Activated naive CD4-positive, alpha-beta T cell treated with anti-CD3 and anti-CD28 coated beads, Interleukin-2, amount 50 U/mL, for 16 hours (primary cell): ENCODE results near the gene ZDHHC6.
"Not testable (repeated sequence)": the region's sequence is repeated elsewhere in the genome, so short reads cannot be mapped to it uniquely, and the experiment has no call there.

Source experiments
- DNase-seq: peaks from one replicate; pipeline ENCODE4 v3.0.0-alpha.2; 2020

Gene ZDHHC6, protein sequence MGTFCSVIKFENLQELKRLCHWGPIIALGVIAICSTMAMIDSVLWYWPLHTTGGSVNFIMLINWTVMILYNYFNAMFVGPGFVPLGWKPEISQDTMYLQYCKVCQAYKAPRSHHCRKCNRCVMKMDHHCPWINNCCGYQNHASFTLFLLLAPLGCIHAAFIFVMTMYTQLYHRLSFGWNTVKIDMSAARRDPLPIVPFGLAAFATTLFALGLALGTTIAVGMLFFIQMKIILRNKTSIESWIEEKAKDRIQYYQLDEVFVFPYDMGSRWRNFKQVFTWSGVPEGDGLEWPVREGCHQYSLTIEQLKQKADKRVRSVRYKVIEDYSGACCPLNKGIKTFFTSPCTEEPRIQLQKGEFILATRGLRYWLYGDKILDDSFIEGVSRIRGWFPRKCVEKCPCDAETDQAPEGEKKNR

GRCh38 chr10:112446855-112447619 lies at the start of gene ZDHHC6, which contains the start of gene VTI1A:
Gene ZDHHC6, minus strand, starts transcription at chr10:112446914. Its CDS starts 1,478 bp downstream, at chr10:112445436.
Gene VTI1A, plus strand, starts transcription at chr10:112447215. Its CDS starts 159 bp downstream, at chr10:112447374.
- peak; percentile 84 for DNase-seq

DNA sequence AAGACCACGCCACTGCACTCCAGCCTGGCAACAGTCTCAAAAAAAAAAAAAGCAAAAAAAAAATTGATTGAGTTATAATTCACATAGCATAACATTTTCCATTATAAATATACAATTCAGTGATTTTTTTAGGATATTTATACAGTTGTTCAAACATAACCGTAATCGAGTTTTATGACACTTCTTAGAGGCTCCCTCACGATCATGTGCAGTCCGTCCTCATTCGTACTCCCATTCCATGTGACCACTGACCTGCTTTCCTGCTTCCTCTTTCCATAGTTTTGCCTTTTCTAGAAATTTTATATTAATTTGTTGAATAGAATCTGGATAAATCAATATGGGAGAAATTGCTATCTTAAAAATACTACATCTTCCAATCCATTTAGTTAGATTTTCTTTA lies 46.0 kb upstream of the ZDHHC6 start:
- no peak for DNase-seq

DNA sequence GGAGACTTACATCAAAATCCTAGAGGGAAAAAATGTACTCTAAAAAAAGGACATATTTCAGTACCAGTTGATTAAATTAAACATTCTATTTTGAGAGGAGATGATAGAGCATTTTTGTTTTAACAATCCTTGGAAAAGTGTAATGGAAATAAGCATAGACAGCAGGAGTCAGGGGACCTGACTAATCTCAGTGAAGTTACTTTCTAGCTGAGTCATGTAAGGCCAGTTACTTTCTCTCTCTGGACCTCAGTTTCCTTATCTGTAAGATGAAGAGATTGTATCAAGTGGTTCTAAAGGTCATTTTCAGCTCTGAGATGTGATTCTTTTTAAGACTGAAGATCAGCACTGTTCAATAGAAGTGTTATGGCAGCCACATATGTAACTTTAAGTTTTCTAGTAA lies 44.4 kb upstream of the ZDHHC6 start:
- no peak for DNase-seq

- DNase-seq, result no peak
Observed at GRCh38 chr10:112490545-112490944, 43.8 kb upstream of the ZDHHC6 start.

DNA sequence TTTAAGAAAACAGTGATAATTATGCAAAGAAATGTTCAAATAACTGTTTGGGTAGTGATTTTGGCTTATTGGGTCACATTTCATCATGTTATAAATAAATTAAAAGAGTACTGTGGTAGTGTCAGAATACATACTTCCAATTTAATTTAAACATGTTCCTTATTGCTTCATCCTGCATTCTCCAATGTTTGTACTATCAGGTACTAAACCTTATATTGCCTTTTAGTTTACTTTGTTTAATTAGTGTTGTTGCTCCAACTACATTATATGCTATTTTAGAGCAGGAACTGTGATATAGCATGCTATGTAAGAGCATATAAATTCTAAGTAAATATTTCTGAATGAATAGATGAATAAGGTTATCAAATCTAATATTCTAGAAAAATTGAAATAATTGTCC lies 41.2 kb upstream of the ZDHHC6 start:
- DNase-seq, result no peak

- DNase-seq, result no peak
Observed at GRCh38 chr10:112484399-112484798, 37.7 kb upstream of the ZDHHC6 start.

GRCh38 chr10:112481602-112482001 lies 34.9 kb upstream of the ZDHHC6 start:
- DNase-seq, result no peak

- no peak for DNase-seq
Observed at GRCh38 chr10:112475575-112476218, 29.0 kb upstream of the ZDHHC6 start.

- no peak for DNase-seq
Observed at GRCh38 chr10:112471878-112472487, 25.3 kb upstream of the ZDHHC6 start.

GRCh38 chr10:112467541-112468075 lies 20.9 kb upstream of the ZDHHC6 start:
- DNase-seq, result no peak

DNA sequence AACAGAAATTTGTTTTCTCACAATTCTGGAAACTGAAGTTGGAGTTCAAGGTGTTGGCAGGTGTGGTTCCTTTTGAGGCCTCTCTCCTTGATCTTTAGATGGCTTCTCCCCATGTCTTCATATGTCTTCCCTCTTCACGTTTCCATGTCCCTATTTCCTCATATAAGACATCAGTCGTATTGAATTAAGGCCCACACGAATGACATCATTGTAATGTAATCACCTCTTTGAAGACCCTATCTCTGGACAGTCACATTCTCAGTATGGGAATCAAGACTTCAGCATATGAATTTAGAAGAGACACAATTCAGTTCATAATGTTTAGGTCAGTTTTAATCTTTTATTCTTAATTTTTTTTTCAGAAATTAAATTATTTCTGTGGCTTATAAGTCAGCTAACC lies 20.1 kb upstream of the ZDHHC6 start:
- DNase-seq, result no peak

DNA sequence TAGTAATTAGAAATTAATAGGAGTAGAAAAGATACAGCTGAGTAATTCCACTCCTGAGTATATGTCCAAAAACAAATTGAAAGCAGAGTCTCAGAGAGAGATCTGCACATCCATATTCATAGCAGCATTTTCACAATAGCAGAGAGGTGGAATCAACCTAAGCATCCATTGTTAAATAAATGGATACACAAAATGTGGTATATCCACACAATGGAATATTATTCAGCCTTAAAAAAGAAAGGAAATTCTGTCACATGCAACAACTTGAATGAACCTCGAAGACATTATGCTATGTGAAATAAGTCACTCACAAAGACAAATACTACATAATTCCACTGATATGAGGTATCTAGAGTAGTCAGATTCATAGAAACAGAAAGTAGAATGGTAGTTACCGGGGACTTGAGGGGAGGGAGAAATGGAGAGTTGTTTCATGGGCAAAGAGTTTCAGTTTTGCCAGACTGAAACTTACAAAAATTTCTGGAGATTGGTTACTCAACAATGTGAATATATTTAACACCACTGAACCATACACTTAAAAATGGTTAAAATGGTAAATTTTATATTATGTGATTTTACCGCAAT lies 18.7 kb upstream of the ZDHHC6 start:
- DNase-seq, result no peak

- DNase-seq, result not testable (repeated sequence)
Observed at GRCh38 chr10:112464074-112464473, 17.4 kb upstream of the ZDHHC6 start.

GRCh38 chr10:112461029-112461887 lies 14.5 kb upstream of the ZDHHC6 start:
- peak; percentile 54 for DNase-seq

GRCh38 chr10:112460366-112460765 lies 13.7 kb upstream of the ZDHHC6 start:
- DNase-seq, result no peak

- DNase-seq, result no peak
Observed at GRCh38 chr10:112456533-112456932, 9.8 kb upstream of the ZDHHC6 start.

DNA sequence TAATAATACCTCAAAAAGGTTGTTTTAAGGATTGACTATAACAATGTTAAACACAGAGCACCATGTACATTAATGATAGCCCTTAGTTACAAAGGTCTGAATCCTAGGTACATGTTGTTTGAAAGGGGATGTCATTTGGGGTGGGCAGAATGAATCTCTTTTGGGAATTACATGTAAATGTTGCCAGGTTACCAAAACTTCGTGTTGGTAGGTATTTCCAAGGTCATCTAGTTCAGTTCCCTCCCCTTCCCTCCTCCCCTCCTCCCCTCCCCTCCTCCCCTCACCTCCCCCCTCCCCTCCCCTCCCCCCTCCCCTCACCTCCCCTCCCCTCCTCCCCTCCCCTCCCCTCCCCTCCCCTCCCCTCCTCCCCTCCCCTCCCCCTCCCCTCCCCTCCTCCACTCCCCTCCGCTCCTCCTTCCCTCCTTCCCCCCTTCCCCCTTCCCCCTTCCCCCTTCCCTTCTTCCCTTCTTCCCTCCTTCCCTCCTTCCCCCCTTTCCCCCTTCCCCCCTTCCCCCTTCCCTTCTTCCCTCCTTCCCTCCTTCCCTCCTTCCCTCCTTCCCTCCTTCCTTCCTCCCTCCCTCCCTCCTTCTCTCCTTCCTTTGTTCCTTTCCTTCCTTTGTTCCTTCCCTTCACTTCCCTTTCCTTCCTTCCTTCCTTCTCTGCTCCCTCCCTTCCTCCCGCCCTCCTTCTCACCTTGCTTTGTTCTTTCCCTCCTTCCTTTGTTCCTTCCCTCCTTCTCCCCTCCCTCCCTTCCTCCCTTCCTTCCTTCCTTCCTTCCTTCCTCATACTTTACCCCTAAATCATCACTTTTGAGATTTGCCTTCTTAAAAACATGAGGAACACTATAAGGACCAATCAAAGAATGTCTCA lies 8.4 kb upstream of the ZDHHC6 start:
- no peak for DNase-seq

DNA sequence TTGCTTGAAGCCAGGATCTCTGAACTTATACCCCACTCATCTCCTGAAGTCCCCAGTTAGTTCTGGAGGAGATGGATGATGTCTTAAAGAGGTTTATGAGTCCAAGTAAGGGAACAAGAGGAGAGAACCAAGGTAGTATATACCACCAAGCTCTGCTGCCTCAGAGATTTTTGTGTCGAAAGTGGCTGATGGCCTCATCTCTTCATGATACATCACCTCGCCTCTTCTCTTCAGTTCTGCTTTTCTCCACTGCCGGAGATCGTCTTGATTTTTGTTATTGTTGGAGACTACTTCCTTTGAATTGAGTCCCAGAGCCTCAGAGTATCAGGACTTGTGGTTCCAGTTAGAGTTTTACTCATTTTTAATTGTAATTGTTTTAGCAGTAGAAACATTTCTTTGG lies 2.2 kb upstream of the ZDHHC6 start:
- no peak for DNase-seq

DNA sequence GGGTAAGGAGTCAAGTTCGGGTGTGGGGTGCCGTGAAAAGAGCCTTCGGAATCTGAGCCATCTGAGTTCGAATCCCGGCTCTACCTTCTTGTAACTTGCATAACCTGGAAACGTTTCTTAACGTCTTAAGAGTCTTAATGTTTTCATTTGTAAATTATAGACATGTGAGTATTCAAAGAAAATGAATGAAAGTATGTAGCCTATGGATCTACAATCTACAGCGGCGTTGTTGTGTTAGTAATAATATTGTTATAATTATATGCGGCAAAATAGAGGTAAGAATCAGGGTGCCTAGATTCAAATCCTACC lies 860 bp upstream of the ZDHHC6 start:
- no peak for DNase-seq

DNA sequence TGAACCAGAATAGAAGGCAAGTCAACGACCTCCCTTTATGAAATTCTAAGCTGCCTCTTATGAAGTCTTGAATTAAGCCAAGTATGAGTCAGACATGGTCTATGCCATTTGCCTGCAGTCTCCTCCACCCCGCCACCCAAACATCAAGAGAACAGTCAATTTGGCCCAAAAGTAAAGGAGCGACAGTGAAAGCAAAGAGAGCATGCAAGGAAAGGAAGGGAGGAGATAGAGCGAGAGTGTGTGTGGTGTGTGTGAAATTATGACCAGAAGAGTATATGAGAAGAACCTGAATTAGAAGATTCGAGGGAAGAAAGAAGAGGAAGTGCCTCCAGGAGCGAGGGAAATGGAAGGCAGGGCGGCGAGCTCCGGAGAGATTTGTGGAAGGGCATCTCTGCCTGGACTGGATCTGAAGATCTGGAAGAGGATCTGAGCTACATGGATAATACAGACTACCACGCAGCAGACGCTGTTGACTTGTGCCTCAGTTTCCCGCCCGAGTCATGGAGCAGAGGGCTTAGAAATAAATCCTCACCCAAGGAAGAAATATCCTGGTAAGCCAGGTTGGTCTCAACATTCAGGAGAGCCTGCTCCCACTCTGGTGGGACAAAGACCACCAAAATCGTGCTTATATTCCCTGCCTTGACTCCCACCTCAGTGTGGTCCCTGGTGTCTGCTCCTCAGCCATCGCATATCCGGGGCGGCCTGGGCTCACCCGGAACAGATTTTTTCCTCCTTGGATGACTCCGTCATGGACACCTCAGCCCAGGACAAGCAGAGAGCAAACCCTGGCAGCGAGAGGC lies 459 bp downstream of the ZDHHC6 start:
- DNase-seq, result no peak
